Vagina (tissue), 2 donors: ENCODE results near the gene FUBP3.

Source experiments
- CTCF ChIP-seq, 3 experiments: fragments of 450-650 bp in 2 of 3; fragments of 200-600 bp in 1 of 3; sonication (generic) in 1 of 3; IDR thresholded peaks; one replicate each; pipeline ENCODE4 v1.5.1; 2017 to 2019; ENCODE audit warnings: antibody characterized with exemption in 3 of 3, mild to moderate bottlenecking in 2 of 3, moderate library complexity in 2 of 3
- POLR2A ChIP-seq, 2 donors: fragments of 450-650 bp; IDR thresholded peaks; one replicate each; pipeline ENCODE4 v1.6.1; 2017; ENCODE audit warnings: antibody characterized with exemption in 2 of 2, mild to moderate bottlenecking in 2 of 2, moderate library complexity in 2 of 2

GRCh38 chr9:130665431-130666392 is 86.3 kb downstream of the FUBP3 start:
- TF ChIP-seq CTCF (IDR thresholded peaks at IDR 0.05) (no peak), POLR2A (IDR thresholded peaks at IDR 0.05) (no peak)
